NK-92 treated with Interleukin-12 subunit alpha and Interleukin-12 subunit beta, amount 100 ng/mL, for 24 hours (cell line): ENCODE measurements around the gene ANXA11.
"Not testable (repeated sequence)": the region's sequence is repeated elsewhere in the genome, so short reads cannot be mapped to it uniquely, and the experiment has no call there.

ENCODE experiments used
- DNase-seq: peaks from one replicate; lab custom pipeline; 2025; lab: John Stamatoyannopoulos, UW

Gene ANXA11

GRCh38 chr10:80144696-80145131 lies 60.6 kb downstream of the ANXA11 start:
- no peak for DNase-seq

GRCh38 chr10:80144067-80144695 lies 61.2 kb downstream of the ANXA11 start:
- DNase-seq = no peak

GRCh38 chr10:80141696-80142460 lies 63.5 kb downstream of the ANXA11 start:
- DNase-seq = no peak

- no peak for DNase-seq
Observed at GRCh38 chr10:80140251-80140650, 65.1 kb downstream of the ANXA11 start.

GRCh38 chr10:80139265-80139664 lies 66.1 kb downstream of the ANXA11 start:
- DNase-seq = no peak

GRCh38 chr10:80137920-80138319 lies 67.4 kb downstream of the ANXA11 start:
- no peak for DNase-seq

- no peak for DNase-seq
Observed at GRCh38 chr10:80137031-80137862, 68.1 kb downstream of the ANXA11 start.

GRCh38 chr10:80136134-80136571 lies 69.2 kb downstream of the ANXA11 start:
- DNase-seq = no peak

- not testable (repeated sequence) for DNase-seq
Observed at GRCh38 chr10:80133687-80134086, 71.7 kb downstream of the ANXA11 start.

- no peak for DNase-seq
Observed at GRCh38 chr10:80133206-80133605, 72.1 kb downstream of the ANXA11 start.

GRCh38 chr10:80132299-80133139 lies 72.8 kb downstream of the ANXA11 start, which contains the start of gene PLAC9:
TSS of gene PLAC9 (plus strand) at chr10:80132730. CDS start at chr10:80132763, 33 bp downstream.
- no peak for DNase-seq

- no peak for DNase-seq
Observed at GRCh38 chr10:80131499-80131901, 73.8 kb downstream of the ANXA11 start.

- DNase-seq = no peak
Observed at GRCh38 chr10:80126876-80127275, 78.5 kb downstream of the ANXA11 start.

- no peak for DNase-seq
Observed at GRCh38 chr10:80122746-80123145, 82.6 kb downstream of the ANXA11 start.

GRCh38 chr10:80122110-80122710 lies 83.1 kb downstream of the ANXA11 start:
- DNase-seq = no peak

- no peak for DNase-seq
Observed at GRCh38 chr10:80118669-80119068, 86.7 kb downstream of the ANXA11 start.

GRCh38 chr10:80110986-80111385 lies 94.4 kb downstream of the ANXA11 start:
- no peak for DNase-seq

- no peak for DNase-seq
Observed at GRCh38 chr10:80108576-80109239, 96.6 kb downstream of the ANXA11 start.

- no peak for DNase-seq
Observed at GRCh38 chr10:80104066-80104926, 101.0 kb downstream of the ANXA11 start.
